ENCODE data around the gene PITPNC1. TPM values are rescaled to one million over a fixed set of nuclear protein-coding genes. Genes with fewer than 3 reads are reported as not detected.
"Not testable (repeated sequence)": the region's sequence is repeated elsewhere in the genome, so short reads cannot be mapped to it uniquely, and the experiment has no call there.

The PITPNC1 gene
- total RNA-seq, 2 experiments from 2014 or later, result 40.8 to 42.3 TPM

DNA sequence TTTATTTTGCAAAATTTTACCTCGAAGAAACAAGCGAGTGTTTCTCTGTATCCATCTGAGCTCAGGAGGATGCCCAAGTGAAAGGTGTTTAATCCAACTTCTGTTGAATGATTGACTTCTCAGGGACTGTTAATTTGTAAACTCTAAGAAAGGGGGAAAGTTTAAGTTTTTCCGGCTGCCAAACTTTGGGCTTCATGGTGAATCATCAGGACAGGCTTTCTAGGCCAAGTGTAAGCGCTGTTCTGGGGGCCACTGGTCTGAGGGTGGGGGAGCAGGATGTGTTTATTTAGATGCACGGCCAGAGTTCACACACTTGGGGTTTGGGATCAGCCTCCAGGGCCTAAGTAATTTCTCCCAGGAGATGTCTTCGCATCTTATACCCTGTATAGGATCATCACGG lies 110.4 kb downstream of the PITPNC1 start:
- CTCF ChIA-PET, result interaction anchor here (1.2 to 1.8 kb wide), 2 partner anchors 11 to 202 kb away, joined by 3 to 9 read pairs; no protein-coding TSS in a partner anchor
- POLR2A ChIA-PET, result no interaction called here

DNA sequence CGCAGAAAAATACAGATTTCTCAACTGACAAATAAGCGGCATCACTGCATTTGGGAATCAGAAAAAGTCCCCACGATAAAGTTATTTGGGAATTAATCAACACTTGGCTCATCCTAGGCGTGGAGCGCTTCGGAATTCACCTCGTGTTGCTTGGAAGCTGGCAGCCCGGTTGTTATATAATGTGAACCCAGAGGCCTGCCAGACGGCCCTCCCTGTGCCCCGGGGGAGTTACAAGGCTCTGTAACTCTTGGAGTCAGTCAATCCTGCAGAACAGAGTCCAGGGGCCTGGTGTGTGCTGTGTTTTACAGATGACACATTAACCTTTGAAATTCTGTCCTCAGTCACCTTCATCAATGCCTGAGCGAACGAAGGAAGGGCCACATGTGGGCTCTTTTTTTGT lies 111.1 kb downstream of the PITPNC1 start:
- POLR2A ChIA-PET, result no interaction called here
- CTCF ChIA-PET, result no interaction called here

DNA sequence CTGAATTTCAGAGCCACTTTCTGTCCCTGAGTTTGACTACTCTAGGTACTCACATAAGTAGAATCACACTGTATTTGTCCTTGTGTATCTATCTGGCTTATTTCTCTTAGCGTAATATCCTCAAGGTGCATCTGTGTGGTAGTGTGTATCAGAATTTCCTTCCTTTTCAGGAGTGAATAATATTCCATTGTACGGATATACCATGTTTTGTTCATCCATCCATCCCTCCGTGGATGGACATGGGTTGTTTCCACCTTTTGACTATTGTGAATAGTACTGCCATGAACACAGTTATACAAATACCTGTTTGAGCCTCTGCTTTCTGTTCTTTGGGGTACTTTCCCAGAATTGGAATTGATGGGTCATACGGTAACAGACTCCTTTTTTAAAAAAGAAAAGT lies 111.7 kb downstream of the PITPNC1 start:
- CTCF ChIA-PET, result no interaction called here
- POLR2A ChIA-PET, result no interaction called here

- CTCF ChIA-PET, result no interaction called here
- POLR2A ChIA-PET, result no interaction called here
These were observed 112.2 kb downstream of the PITPNC1 start for GRCh38 chr17:67489273-67489672.

- ChIA-PET CTCF (interaction anchor here (0.9 kb wide), 1 partner anchor 28 kb away, joined by 3 read pairs; no protein-coding TSS in a partner anchor), POLR2A (interaction anchor here (0.6 kb wide), 2 partner anchors 11 to 13 kb away, joined by 3 to 4 read pairs; no protein-coding TSS in a partner anchor)
These were observed 113.4 kb downstream of the PITPNC1 start for GRCh38 chr17:67490471-67490870.

DNA sequence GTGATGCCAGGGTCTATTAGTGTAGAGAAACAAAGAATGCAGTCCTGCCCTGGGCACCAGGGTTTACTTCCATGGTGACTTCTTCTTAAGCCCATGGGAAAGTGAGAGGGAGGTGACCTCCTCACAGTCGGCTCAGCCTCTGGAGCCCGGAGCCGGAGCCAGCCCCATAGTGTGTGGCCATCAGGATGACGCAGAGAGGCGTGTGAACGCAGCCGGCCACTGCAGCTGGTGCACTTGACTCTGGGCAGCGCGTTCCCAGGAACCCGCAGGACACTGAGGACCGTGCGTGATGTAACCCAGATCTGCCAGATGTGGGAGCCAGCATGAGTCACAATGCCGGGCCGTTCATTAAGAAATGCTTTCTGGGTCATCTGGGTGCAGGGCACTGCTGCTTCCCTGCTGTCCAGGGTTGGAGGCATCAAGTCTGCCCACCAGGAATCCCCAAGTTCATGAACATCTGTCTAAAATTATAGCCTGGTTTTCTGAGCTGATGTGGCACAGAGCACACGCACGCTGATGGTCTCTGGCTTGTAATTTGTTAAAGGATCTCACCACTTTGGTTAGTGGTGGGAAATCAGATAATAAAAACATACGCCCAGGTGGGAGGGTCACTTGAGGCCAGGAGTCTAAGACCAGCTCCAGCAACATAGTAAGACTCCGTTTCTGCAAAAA lies 114.1 kb downstream of the PITPNC1 start:
- CTCF ChIA-PET, result interaction anchor here (0.9 to 1.1 kb wide), 2 partner anchors 29 to 117 kb away, joined by 3 read pairs; no protein-coding TSS in a partner anchor
- POLR2A ChIA-PET, result interaction anchor here (0.6 kb wide), 2 partner anchors 11 to 14 kb away, joined by 3 to 4 read pairs; no protein-coding TSS in a partner anchor

- POLR2A ChIA-PET, result no interaction called here
- CTCF ChIA-PET, result interaction anchor here (1.1 kb wide), 1 partner anchor 117 kb away, joined by 3 read pairs; no protein-coding TSS in a partner anchor
These were observed 114.6 kb downstream of the PITPNC1 start for GRCh38 chr17:67491681-67492024.

DNA sequence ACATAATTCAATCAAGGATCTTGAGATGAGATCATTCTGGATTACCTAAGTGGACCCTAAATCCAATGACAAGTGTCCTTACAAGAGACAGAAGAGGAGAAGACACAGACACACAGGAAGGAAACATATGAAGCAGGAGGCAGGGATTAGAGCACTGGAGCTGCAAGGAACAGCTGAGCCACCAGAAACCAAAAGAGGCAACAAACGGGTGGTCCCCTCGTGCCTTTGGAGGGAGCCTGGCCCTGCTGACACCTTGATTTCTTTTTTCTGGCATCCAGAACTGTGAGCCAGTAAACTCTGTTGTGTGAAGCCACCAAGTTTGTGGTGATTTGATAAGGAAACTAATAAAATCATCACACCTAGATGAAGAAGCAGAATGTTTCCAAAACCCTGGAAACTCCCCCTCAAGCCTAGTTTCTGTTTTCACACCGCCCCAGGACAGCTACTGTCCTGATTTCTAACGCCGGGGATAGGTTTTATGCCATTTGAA lies 115.2 kb downstream of the PITPNC1 start:
- ChIA-PET POLR2A (interaction anchor here (1.0 kb wide), 1 partner anchor 52 kb away, joined by 3 read pairs; no protein-coding TSS in a partner anchor), CTCF (no interaction called here)

GRCh38 chr17:67492824-67493517 lies 115.9 kb downstream of the PITPNC1 start:
- POLR2A ChIA-PET, result interaction anchor here (0.6 to 1.0 kb wide), 2 partner anchors 52 to 431 kb away, joined by 3 to 5 read pairs; no protein-coding TSS in a partner anchor
- CTCF ChIA-PET, result interaction anchor here (0.5 kb wide), 1 partner anchor 32 kb away, joined by 3 read pairs; no protein-coding TSS in a partner anchor

- CTCF ChIA-PET, result interaction anchor here (0.5 kb wide), 1 partner anchor 33 kb away, joined by 3 read pairs; no protein-coding TSS in a partner anchor
- POLR2A ChIA-PET, result no interaction called here
These were observed 116.7 kb downstream of the PITPNC1 start for GRCh38 chr17:67493812-67494211.

DNA sequence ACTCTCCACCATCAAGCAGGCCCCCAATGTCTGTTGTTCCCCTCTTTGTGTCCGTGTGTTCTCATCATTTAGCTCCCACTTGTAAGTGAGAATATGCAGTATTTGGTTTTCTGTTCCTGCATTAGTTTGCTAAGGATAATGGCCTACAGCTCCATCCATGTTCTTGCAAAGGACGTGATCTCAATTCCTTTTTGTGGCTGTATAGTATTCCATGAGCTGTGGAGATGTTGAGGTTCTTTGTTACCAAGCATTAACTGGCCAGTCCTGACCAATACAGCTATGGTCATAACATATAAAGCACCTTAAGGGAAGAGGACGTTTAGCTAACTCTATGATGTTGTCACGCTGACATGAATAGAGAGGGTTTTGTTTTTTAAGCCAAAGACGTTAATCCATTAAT lies 118.5 kb downstream of the PITPNC1 start:
- CTCF ChIA-PET, result interaction anchor here (0.7 kb wide), 1 partner anchor 20 kb away, joined by 3 read pairs; no protein-coding TSS in a partner anchor
- POLR2A ChIA-PET, result not testable (repeated sequence)

- ChIA-PET POLR2A (no interaction called here), CTCF (interaction anchor here (0.7 kb wide), 1 partner anchor 21 kb away, joined by 3 read pairs; no protein-coding TSS in a partner anchor)
These were observed 119.2 kb downstream of the PITPNC1 start for GRCh38 chr17:67496286-67496685.

DNA sequence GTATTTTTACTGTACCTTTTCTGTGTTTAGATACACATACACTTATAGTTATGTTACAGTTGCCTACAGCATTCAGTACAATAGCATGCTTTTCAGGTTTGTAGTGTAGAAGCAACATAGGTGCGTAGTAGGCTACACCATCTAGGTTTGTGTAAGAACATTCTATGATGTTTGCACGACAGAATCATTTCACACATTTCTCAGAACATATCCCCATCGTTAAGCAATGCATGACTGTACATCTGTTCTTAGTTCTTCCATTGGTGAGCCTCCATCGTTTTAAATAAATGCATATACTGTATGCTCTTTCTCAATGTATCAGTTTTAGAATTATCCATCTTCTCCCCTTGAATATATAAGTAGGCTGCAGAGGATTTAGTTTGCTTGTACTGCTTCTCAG lies 122.6 kb downstream of the PITPNC1 start:
- ChIA-PET CTCF (no interaction called here), POLR2A (no interaction called here)

GRCh38 chr17:67500261-67500660 lies 123.2 kb downstream of the PITPNC1 start:
- ChIA-PET POLR2A (no interaction called here), CTCF (no interaction called here)

DNA sequence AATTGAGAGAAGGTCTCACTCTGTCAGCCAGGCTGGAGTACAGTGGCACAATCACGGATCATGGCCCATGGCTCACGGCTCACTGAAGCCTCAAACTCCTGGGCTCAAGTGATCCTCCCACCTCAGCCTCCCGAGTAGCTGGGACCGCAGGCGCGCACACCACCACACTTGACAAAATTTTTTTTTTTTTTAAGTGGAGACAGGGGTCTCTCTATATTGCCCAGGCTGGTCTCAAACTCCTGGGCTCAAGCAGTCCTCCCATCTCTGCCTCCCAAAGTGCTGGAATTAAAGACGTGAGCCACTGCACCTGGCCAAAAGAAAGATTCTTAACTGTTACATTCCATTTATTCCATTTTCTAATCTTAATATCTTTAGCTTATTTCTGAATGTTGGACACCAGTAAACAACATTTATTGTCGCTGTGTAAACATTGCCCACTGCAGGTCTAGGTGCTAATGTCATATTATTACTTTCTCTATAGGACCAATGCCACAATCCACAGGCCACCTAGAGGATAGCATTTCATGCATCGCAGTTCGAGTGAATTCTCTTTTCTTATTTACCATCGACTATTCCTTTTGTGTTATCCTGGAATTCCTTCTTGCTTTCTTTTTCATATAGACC lies 123.7 kb downstream of the PITPNC1 start:
- ChIA-PET CTCF (no interaction called here), POLR2A (no interaction called here)

GRCh38 chr17:67502151-67502550 lies 125.1 kb downstream of the PITPNC1 start:
- ChIA-PET POLR2A (interaction anchor here (0.8 kb wide), 1 partner anchor 11 kb away, joined by 4 read pairs; no protein-coding TSS in a partner anchor), CTCF (interaction anchor here (1.0 kb wide), 1 partner anchor 115 kb away, joined by 3 read pairs; no protein-coding TSS in a partner anchor)

- ChIA-PET CTCF (no interaction called here), POLR2A (no interaction called here)
These were observed 126.1 kb downstream of the PITPNC1 start for GRCh38 chr17:67503184-67503583.

GRCh38 chr17:67503739-67504138 lies 126.7 kb downstream of the PITPNC1 start:
- POLR2A ChIA-PET, result no interaction called here
- CTCF ChIA-PET, result no interaction called here

- ChIA-PET CTCF (no interaction called here), POLR2A (no interaction called here)
These were observed 127.1 kb downstream of the PITPNC1 start for GRCh38 chr17:67504182-67504581.

DNA sequence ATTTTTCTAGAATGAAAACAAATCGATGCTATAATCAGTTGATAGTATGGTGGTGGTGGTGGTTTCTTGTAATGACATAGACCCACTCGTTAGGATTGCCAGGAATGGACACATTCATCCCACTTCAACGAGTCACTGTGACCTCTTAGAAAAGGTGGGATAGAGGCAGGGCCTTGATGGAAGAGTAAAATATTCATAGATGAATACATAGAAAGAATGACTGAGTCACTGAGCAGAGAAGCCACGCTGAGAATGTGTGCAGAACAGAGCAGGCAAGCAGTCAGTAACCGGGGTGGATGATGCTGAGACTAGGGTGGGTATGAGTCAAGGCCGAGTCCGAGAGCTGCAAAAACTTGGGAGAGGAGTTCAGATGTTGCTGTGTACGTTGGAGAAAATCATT lies 129.9 kb downstream of the PITPNC1 start:
- POLR2A ChIA-PET, result no interaction called here

More for the DNA sequence above, 129.9 kb downstream of the PITPNC1 start:
- CTCF ChIA-PET, result no interaction called here

Data from activated CD8-positive, alpha-beta memory T cell treated with anti-CD3 and anti-CD28 coated beads for 36 hours (primary cell).